GM19455 (cell line): Measurements from ENCODE around the gene GREM2.

Source experiments
- ATAC-seq: cut with Tn5 transposase; IDR thresholded peaks from one replicate; pipeline ENCODE4 v1.9.1; 2021; ENCODE audit not compliant: unreplicated experiment

The GREM2 gene

GRCh38 chr1:240462766-240463395, 149.1 kb downstream of the GREM2 start:
- no peak for ATAC-seq

GRCh38 chr1:240462277-240462676, 149.7 kb downstream of the GREM2 start:
- ATAC-seq: no peak

DNA sequence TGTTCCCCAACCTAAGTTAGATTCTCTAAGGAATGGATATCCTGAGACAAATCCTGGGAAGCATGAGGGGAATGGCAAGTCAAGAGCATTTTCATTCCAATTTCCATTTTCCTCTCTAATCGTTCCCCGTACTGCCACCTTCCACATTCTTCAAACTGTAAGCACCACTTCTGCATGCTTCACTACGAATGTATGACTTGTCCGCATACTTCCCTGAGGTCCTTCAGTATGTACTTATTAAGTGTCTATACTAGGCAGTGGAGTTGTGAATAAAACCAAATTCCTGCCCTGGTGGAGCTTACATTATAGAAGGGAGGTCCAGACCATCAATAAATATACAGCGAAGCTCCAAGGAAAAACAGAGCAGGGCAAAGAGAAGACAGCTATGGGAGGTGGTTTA, 154.8 kb downstream of the GREM2 start:
- no peak for ATAC-seq

DNA sequence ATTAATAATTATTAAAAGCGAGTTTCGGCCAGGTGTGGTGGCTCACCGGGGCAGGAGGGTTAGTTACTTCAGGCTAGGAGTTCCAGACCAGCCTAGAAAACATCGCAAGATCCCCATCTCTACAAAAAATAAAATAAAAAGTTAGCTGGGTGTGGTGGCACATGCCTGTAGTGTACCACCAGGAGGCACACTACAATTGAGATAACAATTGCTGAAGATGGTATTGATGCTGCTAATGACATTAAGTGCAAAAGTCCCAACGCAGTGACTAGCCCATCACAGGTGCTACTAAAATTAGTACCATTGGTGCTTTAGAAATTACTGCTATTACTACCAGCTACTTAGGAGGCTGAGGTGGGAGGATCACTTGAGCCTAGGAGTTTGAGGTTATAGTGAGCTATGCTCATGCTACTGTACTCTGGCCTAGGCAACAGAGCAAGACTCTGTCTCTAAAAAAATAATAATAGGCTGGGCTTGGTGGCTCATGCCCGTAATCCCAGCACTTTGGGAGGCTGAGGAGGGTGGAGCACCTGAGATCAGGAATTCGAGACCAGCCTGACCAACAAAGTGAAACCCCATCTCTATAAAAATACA, 156.6 kb downstream of the GREM2 start:
- no peak for ATAC-seq

DNA sequence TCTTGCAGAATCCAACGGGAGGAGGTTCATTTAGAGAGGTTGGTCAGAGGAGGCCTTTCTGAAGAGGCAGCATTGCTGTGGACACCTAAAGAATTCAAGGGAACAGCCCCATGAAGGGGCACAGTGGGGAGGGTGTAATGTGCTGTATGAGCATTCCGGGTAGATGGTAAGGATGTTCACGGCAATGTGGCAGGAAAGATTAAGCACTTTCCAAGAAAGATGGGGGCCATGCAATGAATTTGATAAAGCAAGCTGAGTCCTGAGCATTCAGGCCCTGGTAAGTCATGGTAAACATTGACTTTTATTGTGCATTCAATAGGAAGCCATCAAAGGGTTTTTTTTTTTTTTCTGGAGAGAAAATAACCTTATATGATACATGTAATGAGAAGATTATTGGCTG, 166.6 kb downstream of the GREM2 start:
- no peak for ATAC-seq

GRCh38 chr1:240441669-240442068, 170.3 kb downstream of the GREM2 start:
- no peak for ATAC-seq
